DND-41 (cell line): ENCODE results near the gene PLCL1.

Experiments used
- ATAC-seq: fragments of 200-7000 bp; cut with Tn5 transposase; 3 replicates; pipeline ENCODE4 v1.9.1; 2021; ENCODE audit warnings: low read depth; ENCODE audit not compliant: insufficient read depth
- DNase-seq: peaks from one replicate; pipeline ENCODE4 v3.0.0-alpha.2; 2020
- H2AFZ ChIP-seq: 2 replicates; pipeline ENCODE4 v1.6.0; 2012; ENCODE audit warnings: low read depth, low read length
- H3K27ac ChIP-seq: 2 replicates; pipeline ENCODE4 v1.5.1; 2012; ENCODE audit warnings: low read length, inconsistent platforms
- H3K27me3 ChIP-seq: fragments of 200-600 bp; sonication (generic); 2 replicates; pipeline ENCODE4 v1.6.0; 2012; ENCODE audit warnings: low read length, mild to moderate bottlenecking, inconsistent platforms; ENCODE audit not compliant: insufficient read depth, poor library complexity
- H3K36me3 ChIP-seq: 2 replicates; pipeline ENCODE4 v1.5.1; 2012; ENCODE audit warnings: low read length, inconsistent platforms; ENCODE audit not compliant: insufficient read depth
- H3K4me1 ChIP-seq: 2 replicates; pipeline ENCODE4 v1.5.1; 2012; ENCODE audit warnings: mild to moderate bottlenecking, low read length; ENCODE audit not compliant: insufficient read depth
- H3K4me2 ChIP-seq: 2 replicates; pipeline ENCODE4 v1.6.0; 2012; ENCODE audit warnings: mild to moderate bottlenecking, moderate library complexity, low read length, inconsistent platforms; ENCODE audit not compliant: insufficient read depth
- H3K4me3 ChIP-seq, 2 experiments: fragments of 200-600 bp in 1 of 2; shearing (Covaris generic) in 1 of 2; 2 replicates each; pipeline ENCODE4 v1.5.1; 2012 to 2016; ENCODE audit warnings: inconsistent platforms in 2 of 2, low read length in 2 of 2, mild to moderate bottlenecking in 2 of 2, low read depth in 1 of 2, moderate library complexity in 1 of 2
- H3K79me2 ChIP-seq: 2 replicates; pipeline ENCODE4 v1.6.0; 2012; ENCODE audit warnings: low read length, inconsistent platforms; ENCODE audit not compliant: insufficient read depth
- H3K9ac ChIP-seq: 2 replicates; pipeline ENCODE4 v1.6.0; 2012; ENCODE audit warnings: low read depth, mild to moderate bottlenecking, inconsistent platforms, low read length, moderate library complexity
- H3K9me3 ChIP-seq: 2 replicates; pipeline ENCODE4 v1.5.1; 2012; ENCODE audit warnings: low read length, moderate library complexity, mild to moderate bottlenecking, inconsistent platforms; ENCODE audit not compliant: insufficient read depth, severe bottlenecking
- H4K20me1 ChIP-seq: 2 replicates; pipeline ENCODE4 v1.6.0; 2012; ENCODE audit warnings: low read length; ENCODE audit not compliant: insufficient read depth
- CTCF ChIP-seq: IDR thresholded peaks from 2 replicates; pipeline ENCODE4 v1.5.1; 2012; ENCODE audit warnings: borderline replicate concordance, low read length, moderate library complexity, mild to moderate bottlenecking; ENCODE audit not compliant: poor library complexity, severe bottlenecking; ENCODE audit errors: extremely low read depth
- EZH2 ChIP-seq: IDR thresholded peaks from 3 replicates; pipeline ENCODE4 v1.6.1; 2012; ENCODE audit warnings: borderline replicate concordance, low read depth, mild to moderate bottlenecking, moderate library complexity, low read length, inconsistent platforms; ENCODE audit not compliant: severe bottlenecking

The PLCL1 gene

GRCh38 chr2:198062826-198063225 lies 258.4 kb downstream of the PLCL1 start:
- ATAC-seq (no peak), DNase-seq (no peak)
- H3K9me3 ChIP-seq: no peaks in the 10 kb centered on the region
- no peaks in the 10 kb centered on the region for H3K36me3 ChIP-seq
- no peaks in the 10 kb centered on the region for H4K20me1 ChIP-seq
- H3K27me3 ChIP-seq: no peaks in the 10 kb centered on the region
- no peak overlapping the region for H3K9ac ChIP-seq
- no peak overlapping the region for H3K4me2 ChIP-seq
- H3K4me3 ChIP-seq: no peak overlapping the region
- no peaks in the 10 kb centered on the region for H3K79me2 ChIP-seq
- H3K4me1 ChIP-seq: no peaks in the 10 kb centered on the region
- H2AFZ ChIP-seq: no peak overlapping the region
- TF ChIP-seq CTCF (no peak), EZH2 (no peak)
- H3K27ac ChIP-seq: no peak overlapping the region

GRCh38 chr2:198063242-198063641 lies 258.8 kb downstream of the PLCL1 start:
- no peaks in the 10 kb centered on the region for H3K36me3 ChIP-seq
- DNase-seq: no peak

GRCh38 chr2:198065322-198065721 lies 260.9 kb downstream of the PLCL1 start:
- Histone ChIP-seq H2AFZ (no peak overlapping the region), H3K4me2 (no peak overlapping the region), H3K9me3 (no peaks in the 10 kb centered on the region), H3K27me3 (no peaks in the 10 kb centered on the region), H3K36me3 (no peaks in the 10 kb centered on the region), H4K20me1 (no peaks in the 10 kb centered on the region), H3K27ac (no peak overlapping the region), H3K9ac (no peak overlapping the region), H3K4me1 (no peaks in the 10 kb centered on the region), H3K4me3 (no peak overlapping the region), H3K79me2 (no peaks in the 10 kb centered on the region)
- TF ChIP-seq CTCF (no peak), EZH2 (no peak)
- ATAC-seq (no peak), DNase-seq (no peak)

More at GRCh38 chr2:198063242-198063641, 258.8 kb downstream of the PLCL1 start:
- no peak for ATAC-seq
- no peak for TF ChIP-seq CTCF
- no peak for TF ChIP-seq EZH2
- Histone ChIP-seq H3K4me3 (no peak overlapping the region), H3K9me3 (no peaks in the 10 kb centered on the region), H4K20me1 (no peaks in the 10 kb centered on the region), H3K4me1 (no peaks in the 10 kb centered on the region), H3K27me3 (no peaks in the 10 kb centered on the region), H3K4me2 (no peak overlapping the region), H3K27ac (no peak overlapping the region), H3K79me2 (no peaks in the 10 kb centered on the region), H3K9ac (no peak overlapping the region), H2AFZ (no peak overlapping the region)

- H3K79me2 ChIP-seq: no peaks in the 10 kb centered on the region
- no peak overlapping the region for H3K27ac ChIP-seq
- H3K27me3 ChIP-seq: no peaks in the 10 kb centered on the region
- no peaks in the 10 kb centered on the region for H3K36me3 ChIP-seq
- H3K4me1 ChIP-seq: no peaks in the 10 kb centered on the region
- H3K9me3 ChIP-seq: no peaks in the 10 kb centered on the region
- no peak for DNase-seq
- no peak overlapping the region for H3K9ac ChIP-seq
- TF ChIP-seq CTCF (no peak), EZH2 (no peak)
- no peak for ATAC-seq
- H2AFZ ChIP-seq: no peak overlapping the region
- H3K4me2 ChIP-seq: no peak overlapping the region
- no peaks in the 10 kb centered on the region for H4K20me1 ChIP-seq
- H3K4me3 ChIP-seq: no peak overlapping the region
Observed at GRCh38 chr2:198066597-198066996, 262.2 kb downstream of the PLCL1 start.
